K562 (cell line): Measurements from ENCODE around the gene PDE6B. TPM values are rescaled to one million over a fixed set of nuclear protein-coding genes. Genes with fewer than 3 reads are reported as not detected.
A peak's percentile ranks its signal among the peaks of the same experiment; 100 is the strongest.

Source experiments
- ATAC-seq: fragments of 200-7000 bp; cut with Tn5 transposase; 3 replicates; pipeline ENCODE4 v1.9.1; 2020; ENCODE audit warnings: moderate library complexity
- BruUV-seq: library from RNA; stranded (reverse); fragments of 400-500 nt; replicated peaks from 2 replicates; lab custom pipeline; 2021; lab: Mats Ljungman, UMichigan
- CTCF ChIA-PET: fragments of 300-600 bp; formaldehyde crosslinking; extraction: SDS; loops from one replicate; lab custom pipeline; 2021; ENCODE audit warnings: low intra/inter-chr PET ratio; lab: Yijun Ruan, JAX
- POLR2A ChIA-PET: fragments of 300-600, 350-650 bp; sonication (Branson Sonifier 250); formaldehyde crosslinking; extraction: SDS; loops from one replicate; lab custom pipeline; 2021; ENCODE audit warnings: antibody characterized with exemption, inconsistent platforms; lab: Yijun Ruan, JAX
- DNase-seq, 4 experiments: peaks; one replicate each; pipeline versions ENCODE4 v3.0.0 to v3.0.0-alpha.2; 2011 to 2018; ENCODE audit warnings: low spot score in 3 of 4, mixed read lengths in 3 of 4; ENCODE audit errors: extremely low read depth in 1 of 4
- FAIRE-seq: peaks from 2 replicates; lab custom pipeline; 2011; peaks lifted over from hg19 to GRCh38; lab: Jason Lieb, UNC
- H2AFZ ChIP-seq: 2 replicates; pipeline ENCODE4 v1.6.0; 2011; ENCODE audit warnings: low read depth, low read length, control low read depth, inconsistent platforms
- H3K27ac ChIP-seq: fragments of 200-600 bp; 3 replicates; pipeline ENCODE4 v1.8.0; 2011; ENCODE audit warnings: low read depth, mild to moderate bottlenecking, control low read depth, inconsistent platforms, low read length, moderate library complexity, mixed read lengths; ENCODE audit errors: extremely low read depth
- H3K27me3 ChIP-seq, 2 experiments: fragments of 300-600 bp in 1 of 2; 2 replicates in 1 of 2; 3 replicates in 1 of 2; pipeline versions ENCODE4 v1.6.0 to v1.8.0; 2011; ENCODE audit warnings: inconsistent platforms in 2 of 2, low read length in 2 of 2, mild to moderate bottlenecking in 1 of 2, mixed read lengths in 1 of 2, moderate library complexity in 1 of 2; ENCODE audit not compliant: control insufficient read depth in 2 of 2, insufficient read depth in 2 of 2
- H3K36me3 ChIP-seq: fragments of 300-600 bp; 3 replicates; pipeline ENCODE4 v1.8.0; 2011; ENCODE audit warnings: mild to moderate bottlenecking, low read length, inconsistent platforms; ENCODE audit not compliant: control insufficient read depth, insufficient read depth
- H3K4me1 ChIP-seq, 2 experiments: fragments of 200-600 bp in 1 of 2; replicated peaks in 1 of 2; 2 replicates in 1 of 2; 3 replicates in 1 of 2; pipeline versions ENCODE4 v1.5.1 to v1.8.0; 2011; ENCODE audit warnings: inconsistent platforms in 2 of 2, low read length in 2 of 2, mild to moderate bottlenecking in 1 of 2, mixed read lengths in 1 of 2, moderate library complexity in 1 of 2; ENCODE audit not compliant: control insufficient read depth in 2 of 2, insufficient read depth in 2 of 2
- H3K4me2 ChIP-seq: 2 replicates; pipeline ENCODE4 v1.6.1; 2011; ENCODE audit warnings: low read length, control low read depth, inconsistent platforms, mixed read lengths; ENCODE audit not compliant: insufficient read depth
- H3K4me3 ChIP-seq: fragments of 200-600 bp; sonication (generic), shearing (Covaris generic); 2 replicates; pipeline ENCODE4 v1.5.1; 2016; ENCODE audit warnings: control low read depth, inconsistent platforms
- H3K79me2 ChIP-seq: fragments of 200-600 bp; 3 replicates; pipeline ENCODE4 v1.8.0; 2011; ENCODE audit warnings: low read length, inconsistent platforms; ENCODE audit not compliant: control insufficient read depth, insufficient read depth
- H3K9ac ChIP-seq, 2 experiments: 2 replicates each; pipeline versions ENCODE4 v1.6.0 to v1.6.1; 2011; ENCODE audit warnings: low read depth in 2 of 2, low read length in 2 of 2, control low read depth in 1 of 2, inconsistent platforms in 1 of 2, mild to moderate bottlenecking in 1 of 2, mixed read lengths in 1 of 2; ENCODE audit not compliant: insufficient read depth in 1 of 2
- H3K9me1 ChIP-seq: one replicate; pipeline ENCODE4 v1.6.0; 2011; ENCODE audit warnings: inconsistent platforms, mild to moderate bottlenecking, low read length, moderate library complexity; ENCODE audit not compliant: control insufficient read depth, insufficient read depth
- H3K9me3 ChIP-seq: replicated peaks from 2 replicates; pipeline ENCODE4 v1.5.1; 2011; ENCODE audit warnings: low read depth, low read length, inconsistent platforms; ENCODE audit not compliant: control insufficient read depth, insufficient read depth
- H4K20me1 ChIP-seq: replicated peaks from 2 replicates; pipeline ENCODE4 v1.6.1; 2011; ENCODE audit warnings: low read length, inconsistent platforms, mixed read lengths; ENCODE audit not compliant: control insufficient read depth, insufficient read depth
- E2F4 ChIP-seq: sonication (generic); formaldehyde crosslinking; IDR thresholded peaks from 2 replicates; pipeline ENCODE4 v1.8.0; 2022; ENCODE audit warnings: mild to moderate bottlenecking, low read depth, missing genetic modification reagents
- HSF4 ChIP-seq: fragments of 250-450 bp; sonication (Bioruptor Pico); IDR thresholded peaks from 2 replicates; pipeline ENCODE4 v2.1.2; 2022; ENCODE audit warnings: mild to moderate bottlenecking, moderate library complexity, borderline replicate concordance
- MCM2 ChIP-seq: fragments of 450-650 bp; IDR thresholded peaks from 2 replicates; pipeline ENCODE4 v1.6.1; 2017; ENCODE audit warnings: low read depth, mild to moderate bottlenecking
- OTX1 ChIP-seq: fragments of 450-650 bp; formaldehyde crosslinking; IDR thresholded peaks from 2 replicates; pipeline ENCODE4 v1.4.0; 2022; ENCODE audit warnings: mild to moderate bottlenecking
- SP1 ChIP-seq: sonication (generic); formaldehyde crosslinking; IDR thresholded peaks from 2 replicates; pipeline ENCODE4 v1.8.1; 2022; ENCODE audit warnings: mild to moderate bottlenecking, missing genetic modification reagents
- ZBTB12 ChIP-seq: fragments of 250-450 bp; sonication (Bioruptor Pico); IDR thresholded peaks from 2 replicates; pipeline ENCODE4 v1.4.0; 2020
- ZEB2 ChIP-seq: fragments of 450-650 bp; IDR thresholded peaks from 2 replicates; pipeline ENCODE4 v1.6.1; 2016
- ZFP91 ChIP-seq: sonication (generic); formaldehyde crosslinking; IDR thresholded peaks from 2 replicates; pipeline ENCODE4 v1.8.0; 2022; ENCODE audit warnings: mild to moderate bottlenecking, missing genetic modification reagents
- ZFX ChIP-seq: sonication (generic); formaldehyde crosslinking; IDR thresholded peaks from 2 replicates; pipeline ENCODE4 v1.8.0; 2022; ENCODE audit warnings: mild to moderate bottlenecking, missing genetic modification reagents, moderate library complexity
- ZKSCAN3 ChIP-seq: fragments of 250-450 bp; sonication (Bioruptor Pico); IDR thresholded peaks from 2 replicates; pipeline ENCODE4 v1.4.0; 2020
- ZNF140 ChIP-seq: fragments of 250-450 bp; sonication (Bioruptor Pico); IDR thresholded peaks from 2 replicates; pipeline ENCODE4 v1.8.0; 2021; ENCODE audit warnings: moderate library complexity, mild to moderate bottlenecking, inconsistent platforms
- WGBS: fragments of 100-300 bp; shearing (Covaris generic); methylation state at CpG from one replicate; pipeline ENCODE4 v1.1.6; 2016; ENCODE audit warnings: low coverage, mixed read lengths; ENCODE audit not compliant: insufficient coverage; ENCODE audit errors: missing lambda C conversion rate; 5-methylcytosine and 5-hydroxymethylcytosine counted together
- in situ Hi-C: fragments of 300-500 bp; cut with MboI; formaldehyde crosslinking; loops from 4 replicates; pipeline ENCODE4 v1.15.0; 2018; ENCODE audit warnings: inconsistent platforms, mixed read lengths
- intact Hi-C: fragments of 100-400 bp; cut with micrococcal nuclease; formaldehyde crosslinking; loops from 2 replicates; pipeline ENCODE4 v1.14.2; 2022
- polyA plus RNA-seq, 8 experiments: library from polyadenylated mRNA; depleted of rRNA in 4 of 8; stranded (reverse) in 5 of 8; unstranded in 3 of 8; fragments of >200 nt; fragmentation: Nextera tagmentation in 2 of 8; fragmentation: Illumina TruSeq in 1 of 8; extraction: Ambion mirVana in 2 of 8; extraction: Trizol in 1 of 8; gene quantifications; 2 replicates each; pipeline versions ENCODE4 v1.2.1 to v1.2.3, GENCODE V29; 2011 to 2014; ENCODE audit warnings: inconsistent platforms in 1 of 8, missing spikeins in 1 of 8
- total RNA-seq, 7 experiments: library from RNA; depleted of rRNA in 6 of 7; stranded (reverse); fragments of >200 nt in 6 of 7; fragmentation: Illumina TruSeq in 2 of 7; extraction: Trizol in 2 of 7; gene quantifications; 2 replicates each; pipeline versions ENCODE4 v1.2.1 to v1.2.3, GENCODE V29; 2011 to 2021; ENCODE audit warnings: low replicate concordance in 1 of 7

PDE6B gene
- total and polyA plus RNA-seq, 9 of the 15 experiments (the other 6 are each of a cell fraction or from before 2014, with no cell fraction given): 0.04 TPM; not detected in 8

GRCh38 chr4:650951-651883, 25.8 kb downstream of the PDE6B start:
- no peak for TF ChIP-seq ZEB2
- no peak for TF ChIP-seq HSF4 (CRISPR knock-in tag)
- no peak for TF ChIP-seq ZBTB12 (CRISPR knock-in tag)
- TF ChIP-seq ZFP91 (CRISPR knock-in tag): no peak
- TF ChIP-seq MCM2: no peak
- no peak for TF ChIP-seq OTX1
- no peak for TF ChIP-seq SP1
- no peak for TF ChIP-seq ZNF140 (CRISPR knock-in tag)
- TF ChIP-seq ZFX (CRISPR knock-in tag): no peak
- TF ChIP-seq ZKSCAN3 (CRISPR knock-in tag): no peak
- no peak for TF ChIP-seq E2F4 (CRISPR knock-in tag)
- POLR2A ChIA-PET: interaction anchor here (0.7 kb wide), 1 partner anchor 33 kb away, joined by 4 read pairs; no protein-coding TSS in a partner anchor
- Histone ChIP-seq H3K4me2 (no peak overlapping the region), H3K4me3 (no peak overlapping the region), H3K9me1 (no peaks in the 10 kb centered on the region), H3K36me3 (no peaks in the 10 kb centered on the region), H3K9ac (no peak overlapping the region; a peak in 1 of 4 replicates), H4K20me1 (no peaks in the 10 kb centered on the region), H2AFZ (no peak overlapping the region), H3K27me3 (peaks cover 39 to 90% of the 10 kb centered on the region in 2 experiments; a peak in 4 of 5 replicates), H3K4me1 (peaks cover 0 to 69% of the 10 kb centered on the region in 2 experiments; a peak in 2 of 5 replicates), H3K79me2 (no peaks in the 10 kb centered on the region), H3K9me3 (no peaks in the 10 kb centered on the region), H3K27ac (no peak overlapping the region)
- in situ Hi-C loops (no loop called here), intact Hi-C loops (no loop called here)
- FAIRE-seq (no peak), ATAC-seq (peak; percentile 13; the same call in 2 of the 3 replicates), DNase-seq (no peak)
- no TSS peak for BruUV-seq
- 6% methylated on average over 36 of the region's 49 CpGs for WGBS
- CTCF ChIA-PET: no interaction called here
